Measurements from ENCODE around the gene ZNF792.

GRCh38 chr19:34932494-34932893, 31.5 kb downstream of the ZNF792 start:
- TF ChIP-seq CTCF (conservative IDR thresholded peaks at IDR 0.05; ENCODE audit: low read depth, low read length) (no peak), EZH2 (IDR thresholded peaks at IDR 0.05; ENCODE audit: borderline replicate concordance, low read depth, low read length, poor library complexity, severe bottlenecking) (no peak)

All from A673 (cell line).